ENCODE measurements around the gene COL4A2. TPM values are rescaled to one million over a fixed set of nuclear protein-coding genes. Genes with fewer than 3 reads are reported as not detected.

The COL4A2 gene
- polyA plus RNA-seq, 2 of the 4 experiments (the other 2 are of a cell fraction): 46.9 to 119 TPM

GRCh38 chr13:110334841-110335490 lies 27.9 kb downstream of the COL4A2 start:
- no peak overlapping the region for H3K27ac ChIP-seq
- H3K9me3 ChIP-seq: no peaks in the 10 kb centered on the region
- H3K4me3 ChIP-seq: no peak overlapping the region
- ChIA-PET CTCF (interaction anchor here (0.7 kb wide), 1 partner anchor 121 kb away, joined by 3 read pairs; no protein-coding TSS in a partner anchor), POLR2A (no interaction called here)
- 79% methylated on average over 11 of the region's 11 CpGs for WGBS (ENCODE audit: missing lambda C conversion rate)
- no peak for ATAC-seq
- no peak for DNase-seq (ENCODE audit: low read depth in 1 of 2, low spot score in 1 of 2)
- FAIRE-seq: no peak
- H3K4me1 ChIP-seq: peaks cover 10% of the 10 kb centered on the region; the same call in 1 of the 3 replicates
- no peak for TF ChIP-seq ESRRA (IDR thresholded peaks at IDR 0.05; ENCODE audit: borderline replicate concordance, low read length)
- TF ChIP-seq GATA3 (IDR thresholded peaks at IDR 0.05; ENCODE audit: borderline replicate concordance): no peak
- TF ChIP-seq PBX3 (IDR thresholded peaks at IDR 0.05): no peak
- no peak for TF ChIP-seq HOXB5 (CRISPR knock-in tag; IDR thresholded peaks at IDR 0.05)
- TF ChIP-seq, protein P1, sequence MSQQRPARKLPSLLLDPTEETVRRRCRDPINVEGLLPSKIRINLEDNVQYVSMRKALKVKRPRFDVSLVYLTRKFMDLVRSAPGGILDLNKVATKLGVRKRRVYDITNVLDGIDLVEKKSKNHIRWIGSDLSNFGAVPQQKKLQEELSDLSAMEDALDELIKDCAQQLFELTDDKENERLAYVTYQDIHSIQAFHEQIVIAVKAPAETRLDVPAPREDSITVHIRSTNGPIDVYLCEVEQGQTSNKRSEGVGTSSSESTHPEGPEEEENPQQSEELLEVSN (IDR thresholded peaks at IDR 0.05; ENCODE audit: borderline replicate concordance, low read depth): no peak
- TF ChIP-seq RARB (CRISPR knock-in tag; IDR thresholded peaks at IDR 0.05): no peak
- TF ChIP-seq, protein P2, sequence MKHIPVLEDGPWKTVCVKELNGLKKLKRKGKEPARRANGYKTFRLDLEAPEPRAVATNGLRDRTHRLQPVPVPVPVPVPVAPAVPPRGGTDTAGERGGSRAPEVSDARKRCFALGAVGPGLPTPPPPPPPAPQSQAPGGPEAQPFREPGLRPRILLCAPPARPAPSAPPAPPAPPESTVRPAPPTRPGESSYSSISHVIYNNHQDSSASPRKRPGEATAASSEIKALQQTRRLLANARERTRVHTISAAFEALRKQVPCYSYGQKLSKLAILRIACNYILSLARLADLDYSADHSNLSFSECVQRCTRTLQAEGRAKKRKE (CRISPR knock-in tag; IDR thresholded peaks at IDR 0.05; ENCODE audit: low read depth): no peak
- no peak for TF ChIP-seq FOSL2 (IDR thresholded peaks at IDR 0.05)
- no peak for TF ChIP-seq FOSL2 (CRISPR knock-in tag; IDR thresholded peaks at IDR 0.05)
- no peak for TF ChIP-seq TFCP2L1 (CRISPR knock-in tag; IDR thresholded peaks at IDR 0.05)
- no peak overlapping the region for H3K4me2 ChIP-seq

GRCh38 chr13:110336108-110336507 lies 29.0 kb downstream of the COL4A2 start:
- Histone ChIP-seq H3K27ac (no peak overlapping the region), H3K4me3 (no peak overlapping the region), H3K4me1 (no peaks in the 10 kb centered on the region), H3K9me3 (no peaks in the 10 kb centered on the region), H3K4me2 (no peak overlapping the region)
- TF ChIP-seq TP53 (CRISPR knock-in tag; IDR thresholded peaks at IDR 0.05): no peak
- TF ChIP-seq HDAC2 (IDR thresholded peaks at IDR 0.05): no peak
- TF ChIP-seq SREBF2 (IDR thresholded peaks at IDR 0.05): no peak
- no peak for TF ChIP-seq NPAS2 (CRISPR knock-in tag; IDR thresholded peaks at IDR 0.05; ENCODE audit: borderline replicate concordance)
- TF ChIP-seq, protein P3, sequence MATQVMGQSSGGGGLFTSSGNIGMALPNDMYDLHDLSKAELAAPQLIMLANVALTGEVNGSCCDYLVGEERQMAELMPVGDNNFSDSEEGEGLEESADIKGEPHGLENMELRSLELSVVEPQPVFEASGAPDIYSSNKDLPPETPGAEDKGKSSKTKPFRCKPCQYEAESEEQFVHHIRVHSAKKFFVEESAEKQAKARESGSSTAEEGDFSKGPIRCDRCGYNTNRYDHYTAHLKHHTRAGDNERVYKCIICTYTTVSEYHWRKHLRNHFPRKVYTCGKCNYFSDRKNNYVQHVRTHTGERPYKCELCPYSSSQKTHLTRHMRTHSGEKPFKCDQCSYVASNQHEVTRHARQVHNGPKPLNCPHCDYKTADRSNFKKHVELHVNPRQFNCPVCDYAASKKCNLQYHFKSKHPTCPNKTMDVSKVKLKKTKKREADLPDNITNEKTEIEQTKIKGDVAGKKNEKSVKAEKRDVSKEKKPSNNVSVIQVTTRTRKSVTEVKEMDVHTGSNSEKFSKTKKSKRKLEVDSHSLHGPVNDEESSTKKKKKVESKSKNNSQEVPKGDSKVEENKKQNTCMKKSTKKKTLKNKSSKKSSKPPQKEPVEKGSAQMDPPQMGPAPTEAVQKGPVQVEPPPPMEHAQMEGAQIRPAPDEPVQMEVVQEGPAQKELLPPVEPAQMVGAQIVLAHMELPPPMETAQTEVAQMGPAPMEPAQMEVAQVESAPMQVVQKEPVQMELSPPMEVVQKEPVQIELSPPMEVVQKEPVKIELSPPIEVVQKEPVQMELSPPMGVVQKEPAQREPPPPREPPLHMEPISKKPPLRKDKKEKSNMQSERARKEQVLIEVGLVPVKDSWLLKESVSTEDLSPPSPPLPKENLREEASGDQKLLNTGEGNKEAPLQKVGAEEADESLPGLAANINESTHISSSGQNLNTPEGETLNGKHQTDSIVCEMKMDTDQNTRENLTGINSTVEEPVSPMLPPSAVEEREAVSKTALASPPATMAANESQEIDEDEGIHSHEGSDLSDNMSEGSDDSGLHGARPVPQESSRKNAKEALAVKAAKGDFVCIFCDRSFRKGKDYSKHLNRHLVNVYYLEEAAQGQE (IDR thresholded peaks at IDR 0.05): no peak
- no peak for TF ChIP-seq CBX8 (IDR thresholded peaks at IDR 0.05)
- no peak for TF ChIP-seq NFE2L2 (conservative IDR thresholded peaks at IDR 0.05; ENCODE audit: low read length)
- no peak for TF ChIP-seq PBX3 (IDR thresholded peaks at IDR 0.05)
- no peak for TF ChIP-seq RCOR1 (IDR thresholded peaks at IDR 0.05; ENCODE audit: low read depth, low read length)
- CTCF ChIA-PET: no interaction called here
- POLR2A ChIA-PET: no interaction called here
- 80% methylated on average over 9 of the region's 9 CpGs for WGBS (ENCODE audit: missing lambda C conversion rate)
- ATAC-seq (no peak), FAIRE-seq (no peak), DNase-seq (ENCODE audit: low read depth in 1 of 2, low spot score in 1 of 2) (no peak)
